Amniotic epithelial cell (primary cell): ENCODE results near the gene MAGI2.
A peak's percentile ranks its signal among the peaks of the same experiment; 100 is the strongest.
"Not testable (repeated sequence)": the region's sequence is repeated elsewhere in the genome, so short reads cannot be mapped to it uniquely, and the experiment has no call there.

Experiments
- DNase-seq: peaks from one replicate; pipeline ENCODE4 v3.0.0-alpha.2; 2010; ENCODE audit warnings: low read depth

MAGI2 gene

DNA sequence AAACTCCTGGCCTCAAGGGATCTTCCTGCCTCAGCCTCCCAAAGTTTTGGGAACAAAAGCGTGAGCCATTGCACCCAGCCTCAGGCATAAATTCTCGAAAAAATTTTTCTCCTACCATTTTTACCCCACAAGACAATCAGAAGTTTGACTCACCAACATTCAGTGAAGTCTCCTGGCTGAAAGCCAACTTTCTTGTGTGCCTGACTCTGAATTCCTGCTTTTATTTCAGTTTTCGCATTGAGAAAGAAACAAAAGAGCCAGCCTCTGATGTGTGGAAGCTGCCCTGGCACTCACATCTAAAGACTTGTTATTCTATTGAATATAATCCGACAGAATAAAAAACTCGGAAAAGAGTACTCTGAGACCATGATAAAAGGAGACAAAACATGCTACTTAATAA is 402.9 kb downstream of the MAGI2 start:
- peak; percentile 48 for DNase-seq

DNA sequence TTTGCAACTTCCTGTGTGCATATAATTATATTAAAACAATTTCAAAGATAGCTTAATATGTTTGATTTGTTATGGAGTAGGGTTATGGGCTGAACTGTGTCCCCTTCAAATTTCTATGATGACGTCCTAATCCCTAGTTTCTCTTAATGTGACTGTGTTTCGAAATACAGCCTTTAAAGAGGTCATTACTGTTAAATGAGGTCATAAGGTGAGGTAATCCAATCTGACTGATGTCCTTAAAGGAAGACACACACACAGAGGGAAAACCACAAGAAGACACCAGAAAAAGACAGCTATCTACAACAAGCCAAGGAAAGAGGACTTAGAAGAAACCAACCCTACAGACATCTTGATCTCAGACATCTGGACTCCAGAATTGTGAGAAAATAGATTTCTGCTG is 407.4 kb downstream of the MAGI2 start:
- peak; percentile 27 for DNase-seq

DNA sequence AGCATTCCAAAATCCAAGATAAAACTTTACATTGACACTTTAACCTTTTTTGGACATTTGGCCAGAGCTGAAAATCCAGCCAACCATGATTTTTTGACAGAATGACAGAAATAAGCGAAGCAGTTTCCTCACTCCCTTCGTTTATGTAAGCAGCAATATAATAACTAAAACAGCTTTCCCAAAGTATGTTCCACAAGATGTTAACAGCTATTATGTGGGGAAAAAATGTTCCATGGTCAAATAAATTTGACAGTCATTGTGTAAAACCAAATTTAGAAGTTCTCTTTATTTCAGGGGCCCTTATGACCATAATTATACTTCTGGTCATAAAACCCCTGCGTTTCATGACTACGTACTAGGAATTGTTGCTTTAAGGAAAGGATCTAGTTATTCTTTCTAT is 416.5 kb downstream of the MAGI2 start:
- no peak for DNase-seq

DNA sequence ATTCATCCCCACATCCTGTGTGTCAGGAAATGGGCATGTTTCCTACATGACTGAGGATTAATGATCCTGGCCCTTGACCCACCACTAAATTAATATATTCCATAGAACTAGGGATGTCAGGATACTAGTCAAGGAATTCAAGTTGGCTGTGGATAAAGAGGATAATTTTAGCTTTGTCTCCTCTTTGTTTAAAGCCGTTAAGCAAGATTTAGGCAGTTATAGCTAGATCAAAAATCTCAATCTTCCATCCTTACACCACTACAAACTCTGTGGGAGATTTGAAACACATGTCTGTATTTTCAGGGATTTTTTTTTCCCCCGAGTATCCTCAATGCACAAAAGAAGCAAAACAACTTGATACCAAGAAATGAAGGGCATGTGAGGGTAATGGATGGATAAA is 417.1 kb downstream of the MAGI2 start:
- no peak for DNase-seq

DNA sequence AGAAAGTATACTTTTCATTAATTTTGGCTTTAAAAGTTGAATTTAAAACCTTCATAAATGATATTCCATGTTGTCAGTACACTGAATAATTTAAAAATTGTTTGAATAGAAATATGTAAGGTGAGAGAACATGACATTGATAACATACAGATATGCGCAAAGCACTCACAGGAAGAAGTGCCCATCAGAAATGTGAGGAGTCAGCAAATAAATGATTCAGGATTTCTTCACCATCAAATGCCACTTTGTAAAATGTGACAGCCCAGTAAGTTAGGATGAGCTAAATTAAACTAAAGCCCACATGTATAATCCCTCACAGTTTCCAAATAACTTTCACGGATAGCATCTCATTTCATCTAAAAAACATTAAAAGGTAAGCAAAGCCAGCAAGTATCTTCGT is 417.6 kb downstream of the MAGI2 start:
- DNase-seq: no peak

DNA sequence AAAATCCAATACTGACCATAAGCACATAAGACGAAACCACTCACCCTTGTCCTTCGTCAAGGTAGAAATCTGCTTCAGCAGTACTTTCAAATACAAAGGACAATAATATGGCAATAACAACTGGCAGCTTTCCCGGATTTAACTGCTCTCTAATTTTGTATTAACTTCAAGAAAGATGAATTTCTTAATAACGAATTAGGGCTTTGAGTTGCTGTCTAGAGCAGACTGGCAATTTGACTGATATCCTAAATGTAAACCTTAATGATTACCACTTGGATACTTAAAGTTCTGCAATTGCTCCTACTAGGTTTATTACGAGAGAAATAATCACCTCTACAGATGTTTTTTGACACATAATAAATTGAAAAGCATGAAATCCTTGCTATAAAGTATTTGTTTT is 418.7 kb downstream of the MAGI2 start:
- no peak for DNase-seq

DNA sequence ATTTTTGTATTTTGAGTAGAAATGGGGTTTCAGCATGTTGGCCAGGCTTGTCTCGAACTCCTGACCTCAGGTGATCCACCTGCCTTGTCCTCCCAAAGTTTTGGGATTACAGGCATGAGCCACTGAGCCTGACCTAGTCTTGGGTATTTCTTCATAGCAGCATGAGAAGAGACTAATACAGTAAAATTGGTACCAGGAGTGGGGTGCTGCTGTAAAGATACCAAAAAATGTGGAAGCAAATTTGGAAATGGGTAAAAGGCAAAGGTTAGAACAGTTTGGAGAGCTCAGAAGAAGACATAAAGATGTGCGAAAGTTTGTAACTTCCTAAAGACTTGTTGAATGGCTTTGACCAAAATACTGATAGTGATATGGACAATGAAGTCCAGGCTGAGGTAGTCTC is 433.8 kb downstream of the MAGI2 start:
- DNase-seq: not testable (repeated sequence)

DNA sequence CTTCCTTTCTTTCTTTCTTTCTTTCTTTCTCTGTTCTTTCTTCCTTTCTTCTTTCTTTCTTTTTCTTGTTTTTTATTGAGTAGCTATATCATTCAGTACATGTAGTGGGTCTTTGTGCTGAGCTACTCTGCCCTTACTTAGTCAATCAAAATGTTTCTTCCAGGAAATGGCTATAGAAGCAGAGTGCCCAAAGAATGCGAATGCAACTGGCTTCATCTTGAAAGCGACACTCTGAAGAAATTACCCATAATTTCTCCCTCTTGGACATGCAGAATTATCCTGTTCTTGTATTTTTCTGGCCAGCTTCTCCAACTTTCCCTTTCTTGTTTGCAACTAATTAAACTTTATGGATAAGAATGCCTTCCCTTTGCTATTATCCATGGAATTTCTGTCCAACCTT is 441.5 kb downstream of the MAGI2 start:
- DNase-seq: no peak

DNA sequence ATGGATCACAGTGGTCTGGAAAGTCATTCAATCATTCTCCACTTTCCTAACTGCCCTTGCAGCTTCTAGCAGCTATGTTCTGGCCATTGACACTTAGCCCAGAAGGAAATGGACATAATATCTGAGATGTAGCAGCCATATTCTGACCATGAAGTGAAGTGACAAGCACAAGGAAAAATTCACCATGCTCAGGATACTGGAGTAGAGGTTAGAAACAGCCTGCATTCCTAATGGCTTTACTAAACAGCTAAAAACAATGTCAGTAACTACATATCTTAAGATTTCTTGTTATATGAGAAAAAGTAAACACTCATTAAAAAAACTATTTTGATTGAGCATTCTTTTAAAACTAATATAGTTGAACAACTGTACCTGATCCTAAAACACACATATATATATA is 443.8 kb downstream of the MAGI2 start:
- no peak for DNase-seq

DNA sequence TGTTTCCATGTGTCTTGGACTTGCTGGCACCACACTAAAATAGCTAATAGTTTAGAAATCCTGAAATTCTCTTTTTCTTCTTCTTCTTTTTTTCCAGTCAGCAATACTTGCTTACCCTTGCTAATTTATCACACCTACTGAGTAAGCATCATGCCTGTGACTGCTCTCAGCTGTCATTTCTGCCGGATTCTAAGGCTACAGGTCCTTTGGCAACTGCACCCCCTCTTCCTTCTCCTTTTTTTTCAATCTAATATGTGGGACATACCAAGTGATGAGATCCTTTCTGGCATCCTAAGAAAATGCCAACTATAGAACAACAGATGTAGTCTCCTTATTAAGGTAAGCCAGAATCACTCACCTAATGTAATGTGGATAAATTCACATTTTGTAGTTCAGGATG is 444.7 kb downstream of the MAGI2 start:
- DNase-seq: no peak

DNA sequence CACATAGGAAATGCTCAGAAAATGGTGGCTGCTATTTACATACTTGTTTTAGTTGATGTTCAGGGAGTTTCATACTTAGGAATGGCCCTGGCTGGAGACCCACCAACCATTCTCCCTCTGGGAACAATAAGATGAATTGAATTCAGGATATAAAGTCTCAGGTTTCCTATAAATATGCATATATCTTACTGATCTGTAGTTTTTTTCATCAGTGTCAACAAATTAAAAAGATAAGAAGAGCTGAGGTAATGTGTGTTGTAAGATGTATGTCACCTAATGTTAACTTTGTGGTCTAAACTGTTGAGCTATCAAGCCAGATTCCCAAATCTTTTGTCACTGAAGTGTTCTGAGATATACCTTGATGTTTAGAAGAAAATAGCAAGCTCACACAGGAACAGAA is 457.5 kb downstream of the MAGI2 start:
- no peak for DNase-seq

DNA sequence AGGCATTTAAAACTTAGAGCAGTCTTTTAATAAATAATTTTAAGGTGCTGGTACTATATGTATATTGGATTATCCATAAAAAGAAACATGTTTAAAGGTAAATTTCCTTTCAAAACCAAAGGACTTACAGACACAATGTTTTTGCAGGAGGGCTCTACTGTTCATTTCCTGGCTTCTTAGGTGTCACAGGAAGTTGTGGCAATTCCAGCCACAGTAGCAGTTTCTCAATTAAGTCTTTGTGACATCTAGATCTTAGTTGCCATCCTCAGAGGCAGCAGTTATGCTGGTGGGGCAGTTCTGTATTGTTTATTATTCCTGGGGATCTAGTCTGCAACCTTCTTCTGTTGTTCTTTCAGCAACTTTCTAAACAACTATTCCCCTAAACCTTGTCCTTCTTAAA is 460.1 kb downstream of the MAGI2 start:
- no peak for DNase-seq

DNA sequence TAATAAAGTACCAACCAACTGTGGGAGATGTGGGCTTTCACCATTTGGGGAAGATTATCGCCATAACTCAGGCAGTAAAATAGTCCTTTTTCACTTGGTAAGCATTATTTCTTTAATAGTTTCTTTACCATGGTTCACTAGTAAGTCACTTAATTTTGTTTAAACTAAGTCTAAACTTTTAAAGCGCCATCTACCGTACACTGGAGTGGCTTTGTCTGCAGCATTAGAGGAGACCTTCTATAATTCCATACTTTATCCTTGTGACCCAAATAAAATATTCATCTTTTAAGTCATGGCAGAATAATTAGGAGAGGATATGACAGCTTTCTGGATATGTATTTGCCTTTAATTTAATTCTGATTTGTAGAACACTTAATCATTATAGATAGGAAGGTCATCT is 468.0 kb downstream of the MAGI2 start:
- DNase-seq: no peak

DNA sequence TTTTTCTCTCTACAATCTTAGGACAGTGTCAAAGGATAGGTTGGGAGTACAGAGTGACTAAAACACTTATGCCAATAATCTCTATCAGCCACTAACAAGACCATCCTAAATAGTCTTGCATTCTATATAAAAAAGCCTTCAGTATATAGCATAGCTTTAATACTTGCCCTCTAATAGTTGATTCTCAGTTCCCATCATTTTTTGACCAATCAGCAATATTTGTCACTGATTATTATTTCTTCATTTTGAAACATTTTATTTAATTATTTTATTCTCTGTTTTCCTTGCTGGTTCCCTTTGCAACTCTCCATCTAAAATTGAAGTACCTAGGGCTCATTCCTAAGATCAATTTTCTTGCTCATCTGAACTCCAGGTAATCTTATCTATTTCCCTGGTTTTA is 470.0 kb downstream of the MAGI2 start:
- DNase-seq: no peak

DNA sequence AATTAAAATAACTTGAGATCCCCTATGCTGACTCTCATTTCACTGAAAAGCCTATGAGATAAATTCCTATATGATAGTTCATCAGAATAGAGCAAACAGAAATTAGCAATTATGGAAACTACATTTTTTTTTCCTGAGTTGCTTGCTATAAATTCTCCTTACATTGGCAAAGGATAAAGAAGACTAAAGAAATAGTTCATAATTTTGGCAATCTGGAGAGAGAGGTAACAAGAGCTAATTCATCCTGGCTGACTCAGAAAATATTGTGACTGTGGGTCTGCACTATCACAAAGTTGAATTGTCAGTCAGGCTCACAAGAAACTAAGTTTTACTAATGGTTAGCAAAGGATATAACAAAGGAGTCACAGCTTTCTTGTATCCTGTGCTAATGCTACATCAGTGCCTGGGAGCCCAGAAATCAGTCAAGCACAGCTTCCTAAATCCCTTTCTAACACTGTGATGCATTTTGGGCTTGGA is 483.0 kb downstream of the MAGI2 start:
- no peak for DNase-seq

DNA sequence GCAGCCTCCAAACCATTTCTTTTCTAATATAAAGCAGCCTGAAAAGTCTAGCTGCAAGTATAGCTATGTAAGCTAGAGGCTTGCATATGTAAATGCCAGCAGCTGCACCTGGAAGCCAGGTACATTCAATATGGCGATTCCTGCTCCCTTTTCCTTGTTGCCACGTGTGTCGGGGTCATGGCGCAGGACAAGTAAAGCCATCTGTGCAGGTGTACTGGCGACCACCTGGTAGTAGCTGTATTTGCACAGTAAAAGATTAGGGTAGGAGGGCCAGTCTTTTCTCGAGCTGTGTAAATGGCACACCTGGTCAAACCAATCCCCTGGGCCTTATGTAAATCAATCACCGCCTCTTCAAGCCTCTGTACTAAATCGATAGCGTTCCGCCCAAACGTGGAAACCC is 484.5 kb downstream of the MAGI2 start:
- no peak for DNase-seq

DNA sequence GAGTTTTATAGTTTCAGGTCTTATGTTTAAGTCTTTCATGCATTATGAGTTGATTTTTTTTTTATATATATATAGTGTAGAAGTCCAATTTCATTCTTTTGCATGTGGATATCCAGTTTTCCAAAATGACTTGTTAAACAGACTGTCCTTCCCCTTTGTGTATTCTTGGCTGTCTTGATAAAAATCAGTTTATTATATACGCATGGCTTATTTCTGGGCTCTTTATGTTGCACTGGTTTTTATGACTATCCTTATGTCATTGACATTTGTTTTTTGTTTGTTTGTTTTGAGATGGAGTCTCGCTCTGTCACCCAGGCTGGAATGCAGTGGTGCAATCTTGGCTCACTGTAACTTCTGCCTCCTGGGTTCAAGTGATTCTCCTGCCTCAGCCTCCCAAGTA is 485.9 kb downstream of the MAGI2 start:
- DNase-seq: not testable (repeated sequence)

DNA sequence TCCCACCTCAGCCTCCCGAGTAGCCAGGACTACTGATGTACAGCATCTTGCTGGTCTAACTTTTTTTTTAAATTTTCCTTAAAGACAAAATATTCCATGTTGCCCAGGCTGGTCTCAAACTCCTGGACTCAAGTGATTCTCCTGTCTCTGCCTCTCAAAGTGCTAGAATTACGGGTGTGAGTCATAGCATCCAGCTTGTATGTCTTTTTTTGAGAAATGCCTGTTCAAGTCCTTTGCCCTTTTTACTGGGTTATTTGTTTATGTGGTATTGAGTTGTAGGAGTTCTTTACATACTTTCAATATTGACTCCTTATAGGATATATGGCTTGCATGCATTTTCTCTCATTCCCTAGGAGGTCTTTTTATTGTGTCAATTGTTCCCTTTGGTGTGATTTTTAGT is 486.4 kb downstream of the MAGI2 start:
- no peak for DNase-seq

DNA sequence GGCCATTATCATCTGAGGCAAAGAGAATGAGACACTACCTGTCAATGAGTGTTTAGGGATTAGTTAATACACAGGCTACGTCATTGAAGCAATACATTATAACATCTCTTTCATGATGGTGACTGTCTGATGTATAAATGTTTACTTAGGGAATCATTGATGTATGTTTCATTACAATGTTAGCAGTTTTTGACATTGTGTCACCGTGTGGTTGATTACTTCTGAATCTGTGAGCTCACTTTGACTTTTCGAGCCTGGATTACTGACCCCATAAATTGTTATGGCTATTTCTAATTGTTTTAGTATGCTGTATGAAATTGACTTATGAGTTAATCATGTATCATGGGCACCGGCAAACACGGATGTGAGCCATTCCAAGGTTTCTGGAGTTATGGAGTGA is 494.0 kb downstream of the MAGI2 start:
- DNase-seq: no peak

DNA sequence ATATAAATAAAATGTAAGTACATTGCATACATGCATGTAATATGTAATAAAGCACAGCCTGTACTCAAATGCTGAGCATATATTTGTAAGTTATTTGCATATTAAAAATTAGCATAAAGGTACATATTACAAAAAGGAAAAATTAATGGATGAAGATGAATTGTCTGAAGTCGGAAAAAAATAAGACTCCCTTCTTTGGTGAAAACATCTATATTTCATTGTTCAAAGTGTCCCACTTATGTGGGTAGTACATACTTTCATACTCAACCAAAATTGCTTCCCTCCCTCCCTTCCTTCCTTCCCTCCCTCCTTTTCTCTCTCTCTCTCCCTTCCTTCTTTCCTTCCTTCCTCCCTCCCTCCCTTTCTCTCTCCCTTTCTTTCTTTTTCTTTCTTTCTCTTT is 498.1 kb downstream of the MAGI2 start:
- no peak for DNase-seq

DNA sequence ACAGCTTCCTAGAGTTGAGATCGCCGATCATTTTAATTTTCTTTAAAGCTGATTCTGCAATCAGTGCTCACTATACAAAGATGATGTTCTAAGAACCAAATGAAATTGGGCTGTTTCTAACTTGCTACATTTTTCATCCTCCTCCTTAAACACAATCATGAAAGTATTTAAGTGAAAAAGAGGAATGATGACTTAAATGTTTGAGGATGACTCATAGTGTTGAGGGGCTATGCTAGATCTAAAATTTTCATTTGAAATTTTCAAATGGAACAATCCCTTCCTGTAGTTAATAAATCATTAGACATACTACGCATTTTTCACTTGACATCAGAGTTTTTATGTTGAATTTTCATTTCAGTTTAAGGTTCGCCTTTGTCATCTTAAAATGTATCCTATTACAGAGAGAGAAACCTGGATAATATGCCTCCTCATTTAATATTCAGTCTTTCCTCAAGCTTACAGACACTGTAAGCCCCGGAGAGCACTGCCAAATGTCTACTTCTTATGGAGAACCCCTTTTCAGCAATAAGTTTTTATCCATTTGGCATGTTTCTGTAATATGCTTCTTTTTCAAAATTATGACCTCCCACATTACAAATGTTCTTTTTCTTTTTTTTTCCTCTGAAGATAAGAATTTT is 499.6 kb downstream of the MAGI2 start:
- no peak for DNase-seq

DNA sequence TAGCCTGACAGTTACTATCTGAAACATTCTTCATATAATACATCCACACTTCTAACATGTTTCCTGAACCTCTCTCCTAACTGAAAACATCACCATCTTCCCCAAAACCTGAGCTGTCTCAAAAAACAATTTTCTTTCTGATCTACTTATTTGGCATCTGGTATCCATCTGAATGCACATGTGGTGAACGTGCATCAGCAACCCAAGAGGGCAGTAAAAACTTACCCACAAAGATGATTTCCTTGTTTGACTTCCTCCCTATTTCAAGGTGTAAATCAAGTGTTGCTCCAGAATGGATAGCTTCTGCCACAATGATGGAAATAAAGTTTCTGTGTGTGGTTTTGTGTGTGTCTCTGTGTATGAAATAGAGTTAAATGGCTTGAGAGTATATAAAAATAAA is 500.4 kb downstream of the MAGI2 start:
- no peak for DNase-seq

DNA sequence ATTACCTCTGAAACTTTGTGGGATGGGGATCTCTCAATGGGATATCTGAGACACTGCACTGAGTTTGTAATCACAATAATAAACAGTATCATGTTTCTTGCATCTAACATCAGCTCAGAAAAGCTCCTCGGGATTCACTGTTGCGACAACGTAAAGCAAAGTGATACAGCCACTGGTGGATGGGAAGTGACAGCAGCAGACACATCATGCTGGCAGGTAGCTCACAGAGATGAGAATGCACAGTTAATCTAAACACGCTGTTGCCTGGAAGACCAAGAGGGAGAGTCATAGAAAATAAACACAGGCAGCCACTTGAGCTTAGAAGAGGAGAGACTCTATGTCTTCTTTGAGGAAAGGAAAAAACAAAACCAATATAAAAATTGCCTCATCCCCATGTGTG is 513.8 kb downstream of the MAGI2 start:
- DNase-seq: no peak

DNA sequence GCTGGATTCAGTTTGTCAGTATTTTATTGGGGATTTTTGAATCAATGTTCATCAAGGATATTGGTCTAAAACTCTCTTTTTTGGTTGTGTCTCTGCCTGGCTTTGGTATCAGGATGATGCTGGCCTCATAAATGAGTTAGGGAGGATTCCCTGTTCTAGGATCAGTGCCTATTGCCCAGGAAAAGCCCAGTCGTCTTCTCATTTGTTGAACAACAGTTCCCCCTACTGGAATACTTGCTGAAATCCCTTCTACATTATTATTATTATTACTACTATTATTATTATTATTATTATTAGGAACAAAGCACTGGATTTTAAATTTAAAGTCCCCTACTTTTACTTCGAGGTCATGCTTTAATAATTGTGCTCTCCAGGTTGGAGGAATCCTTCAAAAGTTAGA is 528.9 kb downstream of the MAGI2 start:
- peak; percentile 16 for DNase-seq

DNA sequence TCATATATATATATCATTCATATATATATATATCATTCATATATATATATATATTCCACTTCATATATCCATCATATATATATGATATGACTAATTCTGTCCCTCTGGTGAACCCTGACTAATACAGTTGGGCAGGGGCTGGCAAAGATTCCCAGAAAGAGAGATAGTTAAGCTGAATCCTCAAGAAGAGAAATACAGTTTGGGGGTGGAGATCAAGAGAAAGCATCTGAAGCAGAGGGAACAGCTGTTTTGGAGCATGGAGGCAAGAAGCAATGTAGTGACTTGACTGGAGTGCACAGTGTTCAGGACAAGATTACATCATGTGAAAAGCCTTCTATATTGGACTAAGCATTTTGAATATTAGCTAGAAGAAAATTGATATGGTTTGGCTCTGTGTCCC is 540.7 kb downstream of the MAGI2 start:
- DNase-seq: peak; percentile 1
